SK-N-SH (cell line): ENCODE measurements around the gene TSPYL4. TPM values are rescaled to one million over a fixed set of nuclear protein-coding genes. Genes with fewer than 3 reads are reported as not detected.

ENCODE experiments used
- CTCF ChIA-PET: fragments of 300-600, 350-600 bp; formaldehyde crosslinking; extraction: SDS; loops from one replicate; lab custom pipeline; 2021; lab: Yijun Ruan, JAX
- POLR2A ChIA-PET: fragments of 350-600 bp; sonication (Branson Sonifier 250); formaldehyde crosslinking; extraction: SDS; loops from one replicate; lab custom pipeline; 2020; ENCODE audit warnings: antibody characterized with exemption, inconsistent platforms; lab: Yijun Ruan, JAX
- DNase-seq: peaks from one replicate; pipeline ENCODE4 v3.0.0; 2012
- H2AFZ ChIP-seq: fragments of 200-600 bp; sonication (generic); 2 replicates; pipeline ENCODE4 v1.8.1; 2016; ENCODE audit warnings: antibody characterized with exemption, mild to moderate bottlenecking, low read depth
- H3F3A ChIP-seq: fragments of 200-600 bp; sonication (generic); replicated peaks from 2 replicates; pipeline ENCODE3; 2016; ENCODE audit warnings: antibody characterized with exemption, mild to moderate bottlenecking; ENCODE audit not compliant: insufficient read depth
- H3K27ac ChIP-seq, 2 experiments: fragments of 200-500 bp in 1 of 2; fragments of 200-600 bp in 1 of 2; sonication (Bioruptor generic) in 1 of 2; sonication (generic), shearing (Covaris generic) in 1 of 2; 2 replicates each; pipeline versions ENCODE4 v1.5.1 to v1.6.1; 2014 to 2016; ENCODE audit warnings: low read depth in 2 of 2, inconsistent platforms in 1 of 2, low read length in 1 of 2, mild to moderate bottlenecking in 1 of 2, mixed read lengths in 1 of 2
- H3K27me3 ChIP-seq: fragments of 200-600 bp; sonication (generic), shearing (Covaris generic); 2 replicates; pipeline ENCODE4 v1.6.1; 2016; ENCODE audit warnings: mixed run types; ENCODE audit not compliant: insufficient read depth
- H3K36me3 ChIP-seq, 2 experiments: fragments of 200-500 bp in 1 of 2; fragments of 200-600 bp in 1 of 2; sonication (Bioruptor generic) in 1 of 2; sonication (generic) in 1 of 2; replicated peaks in 1 of 2; 2 replicates each; pipeline versions ENCODE3 to v1.5.1; 2014 to 2016; ENCODE audit warnings: low read length in 1 of 2, mild to moderate bottlenecking in 1 of 2; ENCODE audit not compliant: insufficient read depth in 2 of 2, control insufficient read depth in 1 of 2
- H3K4me1 ChIP-seq, 2 experiments: fragments of 200-500 bp in 1 of 2; fragments of 200-600 bp in 1 of 2; sonication (Bioruptor generic) in 1 of 2; sonication (generic), shearing (Covaris generic) in 1 of 2; 2 replicates each; pipeline versions ENCODE4 v1.5.1 to v1.6.1; 2014 to 2016; ENCODE audit warnings: low read depth in 1 of 2, low read length in 1 of 2, mixed run types in 1 of 2; ENCODE audit not compliant: insufficient read depth in 2 of 2, control insufficient read depth in 1 of 2
- H3K4me2 ChIP-seq: fragments of 200-600 bp; sonication (generic), shearing (Covaris generic); 2 replicates; pipeline ENCODE4 v1.6.1; 2017; ENCODE audit warnings: mixed run types
- H3K4me3 ChIP-seq, 2 experiments: fragments of 200-500 bp in 1 of 2; fragments of 200-600 bp in 1 of 2; sonication (Bioruptor generic) in 1 of 2; sonication (generic), shearing (Covaris generic) in 1 of 2; 2 replicates each; pipeline versions ENCODE4 v1.5.1 to v1.8.1; 2014 to 2016; ENCODE audit warnings: low read depth in 2 of 2, inconsistent platforms in 1 of 2, low read length in 1 of 2, mild to moderate bottlenecking in 1 of 2, mixed read lengths in 1 of 2, moderate library complexity in 1 of 2
- H3K79me2 ChIP-seq: fragments of 200-600 bp; sonication (generic); 2 replicates; pipeline ENCODE4 v1.8.1; 2017; ENCODE audit warnings: mild to moderate bottlenecking; ENCODE audit not compliant: insufficient read depth
- H3K9ac ChIP-seq: fragments of 200-600 bp; sonication (generic); 2 replicates; pipeline ENCODE4 v1.6.1; 2017; ENCODE audit warnings: mixed run types
- H3K9me2 ChIP-seq: fragments of 200-600 bp; sonication (generic); 2 replicates; pipeline ENCODE4 v1.6.1; 2017; ENCODE audit warnings: mixed run types
- H3K9me3 ChIP-seq: fragments of 200-600 bp; sonication (generic); 2 replicates; pipeline ENCODE4 v1.6.1; 2017; ENCODE audit warnings: mixed run types, mild to moderate bottlenecking, moderate library complexity
- H4K20me1 ChIP-seq: fragments of 200-600 bp; sonication (generic); 2 replicates; pipeline ENCODE4 v1.6.1; 2017; ENCODE audit warnings: mild to moderate bottlenecking, mixed run types; ENCODE audit not compliant: insufficient read depth
- CHD2 ChIP-seq: fragments of 150-350 bp; IDR thresholded peaks from 2 replicates; pipeline ENCODE4 v1.6.1; 2018; ENCODE audit warnings: low read length; ENCODE audit not compliant: partially characterized antibody
- FOSL2 ChIP-seq: IDR thresholded peaks from 2 replicates; pipeline ENCODE4 v1.4.0; 2012; ENCODE audit warnings: low read depth, mild to moderate bottlenecking, moderate library complexity, borderline replicate concordance
- FOXJ3 ChIP-seq: sonication (generic); formaldehyde crosslinking; IDR thresholded peaks from 2 replicates; pipeline ENCODE4 v1.5.1; 2020; ENCODE audit warnings: mild to moderate bottlenecking, missing genetic modification reagents
- GABPA ChIP-seq: IDR thresholded peaks from 2 replicates; pipeline ENCODE4 v1.4.0; 2012; ENCODE audit warnings: low read depth, mild to moderate bottlenecking
- NRF1 ChIP-seq: IDR thresholded peaks from 2 replicates; pipeline ENCODE4 v1.6.1; 2012; ENCODE audit warnings: low read depth, mild to moderate bottlenecking, low read length
- PBX3 ChIP-seq: IDR thresholded peaks from 2 replicates; pipeline ENCODE4; 2012
- POLR2AphosphoS5 ChIP-seq: IDR thresholded peaks from 2 replicates; pipeline ENCODE4 v1.6.1; 2012; ENCODE audit warnings: low read depth, low read length
- RAD21 ChIP-seq: IDR thresholded peaks from 2 replicates; pipeline ENCODE4 v1.6.1; 2012; ENCODE audit warnings: mild to moderate bottlenecking, low read length
- RCOR1 ChIP-seq: fragments of 150-350 bp; IDR thresholded peaks from 2 replicates; pipeline ENCODE4 v1.6.1; 2017; ENCODE audit warnings: antibody characterized with exemption, low read length
- RFX5 ChIP-seq: IDR thresholded peaks from 2 replicates; pipeline ENCODE4 v1.6.1; 2012; ENCODE audit warnings: mild to moderate bottlenecking, improper control_type of control experiment, low read length
- SMC3 ChIP-seq: IDR thresholded peaks from 2 replicates; pipeline ENCODE4 v1.6.1; 2012; ENCODE audit warnings: low read depth, low read length, improper control_type of control experiment
- TAF1 ChIP-seq: IDR thresholded peaks from 2 replicates; pipeline ENCODE4 v1.6.1; 2012; ENCODE audit warnings: low read depth, mild to moderate bottlenecking, low read length, moderate library complexity, borderline replicate concordance
- YY1 ChIP-seq: IDR thresholded peaks from 2 replicates; pipeline ENCODE4 v1.4.0; 2012; ENCODE audit warnings: low read depth, mild to moderate bottlenecking
- WGBS: methylation state at CpG from one replicate; pipeline ENCODE4 v1.1.6; 2017; ENCODE audit warnings: low lambda C conversion rate; 5-methylcytosine and 5-hydroxymethylcytosine counted together
- polyA plus RNA-seq, 3 experiments: library from polyadenylated mRNA; depleted of rRNA; stranded (reverse); fragments of >200 nt; gene quantifications; 2 replicates each; pipeline ENCODE4 v1.2.3, GENCODE V29; 2012
- TF ChIP-seq, protein P1 (sequence below): fragments of 200-600 bp; sonication (generic); IDR thresholded peaks from 2 replicates; pipeline ENCODE4 v1.6.1; 2017; ENCODE audit warnings: antibody characterized with exemption, mild to moderate bottlenecking, moderate library complexity
- TF ChIP-seq, protein P2 (sequence below): IDR thresholded peaks from 2 replicates; pipeline ENCODE4 v1.4.0; 2012; ENCODE audit warnings: low read depth
- TF ChIP-seq, protein P3 (sequence below): IDR thresholded peaks from 2 replicates; pipeline ENCODE4 v1.4.0; 2012; ENCODE audit warnings: low read depth, borderline replicate concordance
- TF ChIP-seq, protein P4 (sequence below): fragments of 150-350 bp; IDR thresholded peaks from 2 replicates; pipeline ENCODE4 v1.6.1; 2016; ENCODE audit warnings: mild to moderate bottlenecking, low read depth, low read length

Gene TSPYL4
- polyA plus RNA-seq, 1 of the 3 experiments (the other 2 are of a cell fraction), result 29.1 TPM

GRCh38 chr6:116287689-116288282 lies 33.9 kb upstream of the TSPYL4 start:
- Histone ChIP-seq H4K20me1 (no peaks in the 10 kb centered on the region), H3K4me3 (no peak overlapping the region), H3K4me1 (no peaks in the 10 kb centered on the region), H3K79me2 (no peaks in the 10 kb centered on the region), H3K36me3 (no peaks in the 10 kb centered on the region), H3F3A (no peaks in the 10 kb centered on the region), H2AFZ (no peak overlapping the region), H3K9me3 (no peaks in the 10 kb centered on the region), H3K9me2 (no peaks in the 10 kb centered on the region), H3K4me2 (no peak overlapping the region), H3K9ac (no peak overlapping the region), H3K27ac (no peak overlapping the region), H3K27me3 (no peaks in the 10 kb centered on the region)
- POLR2A ChIA-PET, result interaction anchor here (0.8 to 1.3 kb wide), 2 partner anchors 8 to 59 kb away, joined by 3 to 4 read pairs; partner anchors contain the start of gene TSPYL1
- CTCF ChIA-PET, result interaction anchor here (0.6 to 3.3 kb wide), 82 partner anchors 9 to 564 kb away, joined by 3 to 58 read pairs (median 4); partner anchors contain the start of genes CALHM4, CALHM5, CALHM6 and RWDD1
- WGBS, result 100% methylated on average over 2 of the region's 2 CpGs
- peak; percentile 21 for DNase-seq
- peak; percentile 72 for TF ChIP-seq SMC3
- TF ChIP-seq RAD21, result peak; percentile 90
- TF ChIP-seq, protein P1, sequence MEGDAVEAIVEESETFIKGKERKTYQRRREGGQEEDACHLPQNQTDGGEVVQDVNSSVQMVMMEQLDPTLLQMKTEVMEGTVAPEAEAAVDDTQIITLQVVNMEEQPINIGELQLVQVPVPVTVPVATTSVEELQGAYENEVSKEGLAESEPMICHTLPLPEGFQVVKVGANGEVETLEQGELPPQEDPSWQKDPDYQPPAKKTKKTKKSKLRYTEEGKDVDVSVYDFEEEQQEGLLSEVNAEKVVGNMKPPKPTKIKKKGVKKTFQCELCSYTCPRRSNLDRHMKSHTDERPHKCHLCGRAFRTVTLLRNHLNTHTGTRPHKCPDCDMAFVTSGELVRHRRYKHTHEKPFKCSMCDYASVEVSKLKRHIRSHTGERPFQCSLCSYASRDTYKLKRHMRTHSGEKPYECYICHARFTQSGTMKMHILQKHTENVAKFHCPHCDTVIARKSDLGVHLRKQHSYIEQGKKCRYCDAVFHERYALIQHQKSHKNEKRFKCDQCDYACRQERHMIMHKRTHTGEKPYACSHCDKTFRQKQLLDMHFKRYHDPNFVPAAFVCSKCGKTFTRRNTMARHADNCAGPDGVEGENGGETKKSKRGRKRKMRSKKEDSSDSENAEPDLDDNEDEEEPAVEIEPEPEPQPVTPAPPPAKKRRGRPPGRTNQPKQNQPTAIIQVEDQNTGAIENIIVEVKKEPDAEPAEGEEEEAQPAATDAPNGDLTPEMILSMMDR, result peak; percentile 92
- no peak for TF ChIP-seq GABPA

DNA sequence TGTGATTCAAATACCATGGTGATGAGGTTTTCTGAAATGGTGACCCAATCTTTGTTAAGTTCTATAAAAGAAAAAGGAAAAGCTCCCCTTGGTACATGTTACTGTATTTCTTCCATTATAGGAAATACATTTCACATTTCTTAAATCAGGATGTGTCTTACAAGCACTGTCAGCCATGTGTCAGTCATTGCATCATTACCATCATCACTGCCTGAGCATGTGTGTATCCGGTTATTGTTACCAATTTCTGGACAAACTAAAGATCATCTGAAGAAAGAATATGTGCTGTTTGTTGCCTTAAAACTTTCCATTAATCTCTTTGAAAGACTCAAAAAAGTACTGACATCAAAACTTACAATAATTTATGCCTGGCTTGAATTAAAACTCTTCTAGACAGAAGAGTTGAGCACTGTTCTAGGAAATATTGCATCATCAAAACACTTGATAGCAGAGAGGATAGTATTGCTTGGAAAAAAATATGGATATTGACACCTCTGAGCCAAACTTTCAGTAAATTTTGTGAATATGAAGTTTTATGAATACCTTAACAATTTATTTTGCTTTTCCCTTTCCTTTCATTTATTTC lies 33.0 kb upstream of the TSPYL4 start:
- no peaks in the 10 kb centered on the region for H3K9me2 ChIP-seq
- CTCF ChIA-PET, result interaction anchor here (0.6 to 3.3 kb wide), 69 partner anchors 8 to 565 kb away, joined by 3 to 58 read pairs (median 5); partner anchors contain the start of genes CALHM4, CALHM5, CALHM6 and RWDD1
- H3K79me2 ChIP-seq, result no peaks in the 10 kb centered on the region
- no peak overlapping the region for H3K9ac ChIP-seq
- H3K4me2 ChIP-seq, result no peak overlapping the region
- no peak overlapping the region for H2AFZ ChIP-seq
- H3K9me3 ChIP-seq, result no peaks in the 10 kb centered on the region
- no peak overlapping the region for H3K27ac ChIP-seq
- H4K20me1 ChIP-seq, result no peaks in the 10 kb centered on the region
- no peak for DNase-seq
- no peaks in the 10 kb centered on the region for H3F3A ChIP-seq
- H3K4me1 ChIP-seq, result no peaks in the 10 kb centered on the region
- no peaks in the 10 kb centered on the region for H3K27me3 ChIP-seq
- H3K36me3 ChIP-seq, result no peaks in the 10 kb centered on the region
- POLR2A ChIA-PET, result interaction anchor here (1.3 kb wide), 1 partner anchor 7 kb away, joined by 3 read pairs; the partner anchor contains the start of gene TSPYL1
- WGBS, result 53% methylated on average over 1 of the region's 1 CpG
- H3K4me3 ChIP-seq, result no peak overlapping the region
- TF ChIP-seq PBX3 (no peak), NRF1 (no peak), POLR2AphosphoS5 (no peak), FOSL2 (no peak), TAF1 (no peak), FOXJ3 (CRISPR knock-in tag) (no peak), YY1 (no peak), SMC3 (no peak), RCOR1 (no peak), RFX5 (no peak), CHD2 (no peak)
- TF ChIP-seq, protein P1, result no peak
- TF ChIP-seq, protein P2, sequence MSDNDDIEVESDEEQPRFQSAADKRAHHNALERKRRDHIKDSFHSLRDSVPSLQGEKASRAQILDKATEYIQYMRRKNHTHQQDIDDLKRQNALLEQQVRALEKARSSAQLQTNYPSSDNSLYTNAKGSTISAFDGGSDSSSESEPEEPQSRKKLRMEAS, result no peak
- TF ChIP-seq, protein P3, sequence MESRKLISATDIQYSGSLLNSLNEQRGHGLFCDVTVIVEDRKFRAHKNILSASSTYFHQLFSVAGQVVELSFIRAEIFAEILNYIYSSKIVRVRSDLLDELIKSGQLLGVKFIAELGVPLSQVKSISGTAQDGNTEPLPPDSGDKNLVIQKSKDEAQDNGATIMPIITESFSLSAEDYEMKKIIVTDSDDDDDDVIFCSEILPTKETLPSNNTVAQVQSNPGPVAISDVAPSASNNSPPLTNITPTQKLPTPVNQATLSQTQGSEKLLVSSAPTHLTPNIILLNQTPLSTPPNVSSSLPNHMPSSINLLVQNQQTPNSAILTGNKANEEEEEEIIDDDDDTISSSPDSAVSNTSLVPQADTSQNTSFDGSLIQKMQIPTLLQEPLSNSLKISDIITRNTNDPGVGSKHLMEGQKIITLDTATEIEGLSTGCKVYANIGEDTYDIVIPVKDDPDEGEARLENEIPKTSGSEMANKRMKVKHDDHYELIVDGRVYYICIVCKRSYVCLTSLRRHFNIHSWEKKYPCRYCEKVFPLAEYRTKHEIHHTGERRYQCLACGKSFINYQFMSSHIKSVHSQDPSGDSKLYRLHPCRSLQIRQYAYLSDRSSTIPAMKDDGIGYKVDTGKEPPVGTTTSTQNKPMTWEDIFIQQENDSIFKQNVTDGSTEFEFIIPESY, result no peak
- TF ChIP-seq, protein P4, sequence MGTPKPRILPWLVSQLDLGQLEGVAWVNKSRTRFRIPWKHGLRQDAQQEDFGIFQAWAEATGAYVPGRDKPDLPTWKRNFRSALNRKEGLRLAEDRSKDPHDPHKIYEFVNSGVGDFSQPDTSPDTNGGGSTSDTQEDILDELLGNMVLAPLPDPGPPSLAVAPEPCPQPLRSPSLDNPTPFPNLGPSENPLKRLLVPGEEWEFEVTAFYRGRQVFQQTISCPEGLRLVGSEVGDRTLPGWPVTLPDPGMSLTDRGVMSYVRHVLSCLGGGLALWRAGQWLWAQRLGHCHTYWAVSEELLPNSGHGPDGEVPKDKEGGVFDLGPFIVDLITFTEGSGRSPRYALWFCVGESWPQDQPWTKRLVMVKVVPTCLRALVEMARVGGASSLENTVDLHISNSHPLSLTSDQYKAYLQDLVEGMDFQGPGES, result no peak
